Measurements from ENCODE around the gene BTBD19.
"Not testable (repeated sequence)": the region's sequence is repeated elsewhere in the genome, so short reads cannot be mapped to it uniquely, and the experiment has no call there.

The BTBD19 gene

GRCh38 chr1:44808063-44808937 lies at the start of gene BTBD19:
Gene BTBD19 (plus strand): TSS chr1:44808523. CDS start chr1:44808821, 298 bp downstream.
- DNase-seq, result no peak

DNA sequence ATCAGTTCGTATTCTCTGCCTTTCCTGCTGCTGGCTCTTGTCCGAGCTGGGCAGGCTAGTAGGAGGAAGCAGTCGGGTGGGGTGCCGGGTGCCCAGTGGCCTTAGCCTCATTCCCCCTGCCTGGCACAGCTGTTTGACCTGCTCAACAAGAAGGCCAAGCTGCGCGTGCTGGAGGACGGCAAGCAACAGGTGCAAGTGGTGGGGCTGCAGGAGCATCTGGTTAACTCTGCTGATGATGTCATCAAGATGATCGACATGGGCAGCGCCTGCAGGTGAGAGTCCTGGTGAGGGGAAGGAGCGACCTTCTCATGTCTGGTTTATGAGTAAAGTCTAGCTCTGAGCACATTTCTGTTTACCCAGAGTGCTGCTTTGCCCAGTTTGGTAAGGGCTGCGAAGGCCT lies 49.2 kb upstream of the BTBD19 start:
- no peak for DNase-seq

- DNase-seq, result no peak
Measured at GRCh38 chr1:44760876-44761275, 47.4 kb upstream of the BTBD19 start.

GRCh38 chr1:44766421-44766820 lies 41.9 kb upstream of the BTBD19 start:
- DNase-seq, result not testable (repeated sequence)

- DNase-seq, result peak; percentile 94
Measured at GRCh38 chr1:44775078-44775929, 33.0 kb upstream of the BTBD19 start, which contains the start of gene RPS8. Gene RPS8 (plus strand): TSS chr1:44775540. CDS start chr1:44775597, 57 bp downstream.

GRCh38 chr1:44775930-44776729 lies 32.2 kb upstream of the BTBD19 start:
- no peak for DNase-seq

DNA sequence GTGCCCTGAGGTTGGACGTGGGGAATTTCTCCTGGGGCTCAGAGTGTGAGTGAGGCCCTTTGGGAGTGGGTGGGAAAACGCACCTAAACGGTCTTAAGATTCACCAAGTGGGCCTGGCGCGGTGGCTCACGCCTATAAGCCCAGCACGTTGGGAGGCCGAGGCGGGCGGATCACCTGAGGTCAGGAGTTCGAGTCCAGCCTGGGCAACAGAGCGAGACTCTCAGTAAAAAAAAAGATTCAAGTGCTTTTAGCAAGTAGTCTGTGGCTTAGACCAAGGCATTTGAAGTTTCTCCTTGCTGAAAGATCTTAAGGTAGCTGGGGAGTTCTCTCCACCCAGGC lies 31.6 kb upstream of the BTBD19 start:
- no peak for DNase-seq

- no peak for DNase-seq
Measured at GRCh38 chr1:44777547-44777946, 30.8 kb upstream of the BTBD19 start.

DNA sequence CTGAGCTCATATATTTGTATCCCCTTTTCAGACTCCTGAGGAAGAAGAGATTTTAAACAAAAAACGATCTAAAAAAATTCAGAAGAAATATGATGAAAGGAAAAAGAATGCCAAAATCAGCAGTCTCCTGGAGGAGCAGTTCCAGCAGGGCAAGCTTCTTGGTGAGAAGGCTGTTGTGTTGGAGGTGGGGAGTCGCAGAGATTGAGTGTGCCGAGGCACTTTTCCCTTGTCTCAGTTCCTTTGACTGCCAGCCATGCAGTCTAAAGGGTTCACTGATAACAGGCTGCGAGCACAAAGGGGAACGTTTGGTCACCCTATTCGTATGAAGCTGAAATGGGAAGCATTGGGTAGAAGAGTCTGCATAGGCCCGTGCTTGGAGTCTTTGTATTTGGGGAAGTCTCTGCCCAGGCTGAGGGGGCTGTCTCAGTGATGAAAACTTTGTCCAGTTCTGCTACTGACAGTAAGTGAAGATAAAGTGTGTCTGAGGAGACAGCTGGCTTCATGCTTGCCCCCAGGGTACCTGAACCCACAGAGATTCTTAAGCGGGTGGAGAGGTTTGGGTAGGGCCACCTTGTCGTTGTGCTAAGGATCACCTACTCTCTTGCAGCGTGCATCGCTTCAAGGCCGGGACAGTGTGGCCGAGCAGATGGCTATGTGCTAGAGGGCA lies 30.2 kb upstream of the BTBD19 start:
- no peak for DNase-seq

GRCh38 chr1:44778705-44779576 lies 29.4 kb upstream of the BTBD19 start:
- DNase-seq, result no peak

DNA sequence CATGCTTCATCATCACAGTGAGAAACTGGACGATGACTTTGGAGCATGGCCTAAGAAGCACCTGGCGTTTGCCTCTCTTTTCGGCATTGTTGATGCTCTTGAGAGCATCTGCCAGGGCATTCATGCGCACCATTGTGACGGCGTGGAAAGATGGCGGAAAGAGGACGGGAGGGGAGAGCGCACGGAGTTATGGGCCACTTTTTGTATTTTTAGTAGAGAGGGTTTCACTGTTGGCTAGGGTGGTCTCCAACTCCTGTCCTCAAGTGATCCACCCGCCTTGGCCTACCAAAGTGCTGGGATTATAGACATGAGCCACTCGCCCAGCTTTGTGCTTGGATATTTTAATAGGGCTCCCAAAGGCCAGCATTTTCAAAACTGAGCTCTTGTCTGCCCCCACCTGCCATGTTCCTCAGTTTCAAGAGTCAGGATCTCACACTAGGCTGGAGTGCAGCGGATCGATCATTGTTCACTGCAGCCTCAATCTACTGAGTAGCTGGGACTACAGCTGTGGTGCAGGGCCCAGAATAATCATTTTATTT lies 27.7 kb upstream of the BTBD19 start:
- DNase-seq, result no peak

DNA sequence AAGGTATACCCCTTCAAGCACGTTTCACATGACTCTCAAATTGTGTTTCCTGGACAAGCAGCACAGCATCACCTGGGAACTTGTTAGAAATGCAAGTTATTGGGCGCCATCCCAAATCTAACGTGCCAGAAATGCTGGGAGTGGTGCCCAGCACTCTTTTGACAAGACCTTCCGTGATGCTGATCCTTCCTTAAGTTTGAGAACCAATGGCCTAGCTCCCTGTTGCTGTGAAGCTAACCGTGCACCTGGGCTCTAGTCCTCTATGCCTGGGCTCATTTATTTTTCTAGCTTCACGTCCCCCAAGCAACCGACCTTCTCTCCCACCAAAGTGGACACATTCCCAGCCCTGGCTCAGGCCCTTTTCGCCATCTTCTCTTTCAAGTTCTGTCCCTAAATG lies 24.6 kb upstream of the BTBD19 start:
- no peak for DNase-seq

GRCh38 chr1:44784094-44785028 lies 24.0 kb upstream of the BTBD19 start:
- DNase-seq, result no peak

DNA sequence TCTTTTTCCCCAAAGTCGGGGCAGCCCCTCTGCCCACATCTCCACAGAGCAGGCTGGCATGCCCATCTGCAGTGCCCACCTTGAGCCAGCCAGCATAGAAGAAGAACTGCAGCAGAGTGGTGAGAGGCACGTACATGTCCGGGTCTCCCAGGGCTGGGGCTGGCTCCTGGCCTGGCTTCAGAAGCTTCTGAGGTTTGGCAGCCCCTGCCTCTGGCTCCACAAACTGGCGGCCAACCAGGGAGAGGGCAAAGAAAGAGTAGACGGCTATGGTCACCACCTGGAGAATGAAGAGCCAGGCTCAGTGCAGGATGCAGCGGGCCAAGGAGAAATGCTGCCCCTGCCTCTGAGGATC lies 23.3 kb upstream of the BTBD19 start:
- DNase-seq, result no peak

GRCh38 chr1:44785501-44786137 lies 22.7 kb upstream of the BTBD19 start:
- no peak for DNase-seq

DNA sequence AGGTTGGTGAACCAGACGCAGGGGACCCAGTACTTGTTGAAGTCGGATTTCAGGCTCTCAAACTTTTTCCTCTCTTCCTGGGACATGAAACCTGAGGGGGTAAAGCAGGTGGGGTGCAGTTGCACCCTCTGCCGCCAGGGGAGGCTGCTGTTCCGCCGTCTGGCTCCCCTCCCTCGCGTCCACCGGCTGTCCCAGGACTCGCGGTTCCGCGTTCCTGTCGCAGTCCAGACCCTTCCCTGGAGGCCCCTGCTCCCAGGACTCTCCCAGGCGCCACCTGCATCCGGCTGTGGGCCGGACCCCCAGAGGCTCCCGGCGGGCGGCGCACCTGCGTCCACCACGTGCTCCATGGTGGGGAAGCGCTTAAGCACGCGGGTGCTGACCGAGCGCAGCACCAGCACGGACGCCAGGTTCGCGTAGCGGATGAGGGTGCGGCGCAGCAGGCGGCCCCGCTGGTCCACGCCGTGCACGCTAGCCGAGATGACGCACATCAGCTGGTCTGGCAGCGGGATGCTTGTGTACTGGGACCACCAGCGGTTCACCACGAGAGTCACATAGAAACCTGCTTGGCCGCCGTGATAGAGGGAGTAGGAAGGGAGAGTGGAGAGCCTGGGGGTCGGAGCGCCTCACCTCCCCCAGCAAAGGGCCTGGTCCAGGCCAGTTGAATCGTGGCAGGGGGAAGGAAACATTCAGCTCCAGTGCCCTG lies 22.0 kb upstream of the BTBD19 start:
- peak; percentile 81 for DNase-seq

DNA sequence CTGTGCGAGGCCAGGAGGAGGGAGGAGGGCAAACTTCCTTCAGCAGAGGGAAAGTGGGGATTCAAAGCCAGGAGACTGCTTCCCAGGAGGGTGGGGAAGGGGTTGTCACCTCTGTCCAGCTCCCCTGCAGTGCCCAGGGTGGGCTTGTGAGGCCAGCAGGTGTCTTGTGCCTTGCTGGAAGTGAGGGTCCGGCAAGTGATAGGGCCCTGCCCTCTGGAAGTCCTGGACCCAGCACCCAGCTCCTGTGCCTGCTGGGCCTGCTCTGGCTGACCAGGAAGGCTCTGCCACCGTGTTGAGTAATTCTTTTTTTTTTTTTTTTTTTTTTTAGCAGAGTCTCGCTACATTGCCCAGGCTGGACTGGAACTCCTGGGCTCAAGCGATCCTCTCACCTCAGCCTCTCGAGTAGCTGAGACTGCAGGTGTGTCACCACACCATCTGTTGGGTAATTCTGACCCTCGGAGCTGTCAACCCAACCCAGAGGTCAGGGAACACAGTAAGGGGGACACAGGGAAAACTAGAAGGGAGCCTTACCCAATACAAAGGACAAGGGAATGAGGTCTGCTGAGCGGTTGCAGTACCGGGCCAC lies 21.4 kb upstream of the BTBD19 start:
- DNase-seq, result no peak

DNA sequence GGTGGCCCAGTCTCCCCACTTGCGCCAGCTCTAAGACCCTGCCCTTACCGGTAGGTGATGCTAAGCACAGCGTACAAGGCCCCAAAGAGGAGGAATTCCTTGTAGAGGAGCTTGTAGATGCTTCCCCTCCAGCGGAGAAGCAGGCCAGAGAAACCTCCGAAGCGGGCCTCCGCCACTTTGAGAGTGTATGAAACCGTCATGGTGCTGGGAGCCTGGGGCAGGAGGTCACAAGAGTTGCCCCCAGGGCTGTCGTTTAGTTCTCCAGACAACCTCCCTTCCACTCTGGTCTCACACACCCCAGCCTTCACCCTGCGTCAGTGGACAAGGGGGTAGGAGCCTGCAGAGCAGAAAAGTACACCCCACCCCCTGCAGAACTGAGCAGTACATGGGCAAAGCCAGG lies 20.8 kb upstream of the BTBD19 start:
- no peak for DNase-seq
